ENCODE measurements around the gene ANGPT4. TPM values are rescaled to one million over a fixed set of nuclear protein-coding genes. Genes with fewer than 3 reads are reported as not detected.

ANGPT4 gene
- total and polyA plus RNA-seq, 9 of the 15 experiments (the other 6 are each of a cell fraction or from before 2014, with no cell fraction given): not detected

GRCh38 chr20:878511-879307 is 37.4 kb downstream of the ANGPT4 start:
- Histone ChIP-seq H3K9me1 (ENCODE audit: control insufficient read depth, insufficient read depth, low read length) (no peaks in the 10 kb centered on the region), H3K4me1 (replicated peaks in 1 of 2; ENCODE audit: control insufficient read depth in 2 of 2, insufficient read depth in 2 of 2, low read length in 2 of 2) (no peaks in the 10 kb centered on the region), H3K27ac (ENCODE audit: extremely low read depth, low read depth, low read length) (no peak overlapping the region), H3K4me2 (ENCODE audit: insufficient read depth, low read length) (no peak overlapping the region), H2AFZ (ENCODE audit: low read depth, low read length) (no peak overlapping the region), H3K79me2 (ENCODE audit: control insufficient read depth, insufficient read depth, low read length) (no peaks in the 10 kb centered on the region), H4K20me1 (replicated peaks; ENCODE audit: control insufficient read depth, insufficient read depth, low read length) (no peaks in the 10 kb centered on the region), H3K9ac (ENCODE audit: insufficient read depth in 1 of 2, low read depth in 2 of 2, low read length in 2 of 2) (no peak overlapping the region), H3K4me3 (no peak overlapping the region), H3K27me3 (ENCODE audit: control insufficient read depth in 2 of 2, insufficient read depth in 2 of 2, low read length in 2 of 2) (peaks cover 0 to 6% of the 10 kb centered on the region in 2 experiments; a peak in 2 of 5 replicates), H3K9me3 (replicated peaks; ENCODE audit: control insufficient read depth, insufficient read depth, low read depth, low read length) (no peaks in the 10 kb centered on the region), H3K36me3 (ENCODE audit: control insufficient read depth, insufficient read depth, low read length) (no peaks in the 10 kb centered on the region)
- intact Hi-C loops (cut with micrococcal nuclease): no loop called here
- ATAC-seq: peak; percentile 65
- in situ Hi-C loops (cut with MboI): no loop called here
- POLR2A ChIA-PET: interaction anchor here (0.6 kb wide), 1 partner anchor 31 kb away, joined by 3 read pairs; no protein-coding TSS in a partner anchor
- CTCF ChIA-PET (ENCODE audit: low intra/inter-chr PET ratio): no interaction called here
- peak; percentile 52 to 65 (median 58) for DNase-seq (ENCODE audit: extremely low read depth in 1 of 4, low spot score in 3 of 4)
- BruUV-seq (replicated peaks): no TSS peak
- 23% methylated on average over 9 of the region's 9 CpGs for WGBS (ENCODE audit: insufficient coverage, low coverage, missing lambda C conversion rate)
- FAIRE-seq: peak; percentile 81
- peak in 1 of 2 experiments; percentile 55; a peak in 1 of 4 replicates for TF ChIP-seq SRF (CRISPR knock-in tag; IDR thresholded peaks at IDR 0.05)
- 0 out of 2 replicates have a peak, but pooled peaks have one; percentile 58 for TF ChIP-seq ESRRA (IDR thresholded peaks at IDR 0.05; ENCODE audit: borderline replicate concordance, low read depth)
- TF ChIP-seq LARP7 (IDR thresholded peaks at IDR 0.05): no peak
- TF ChIP-seq AFF1 (IDR thresholded peaks at IDR 0.05; ENCODE audit: low read depth in 1 of 2, partially characterized antibody in 2 of 2): peak in 1 of 2 experiments; percentile 76
- 0 out of 2 replicates have a peak, but pooled peaks have one; percentile 10 for TF ChIP-seq CBFA2T2 (conservative IDR thresholded peaks at IDR 0.05)
- 0 out of 4 replicates have a peak, but pooled peaks of 1 of the 2 experiments have one; percentile 33 for TF ChIP-seq MAZ (CRISPR knock-in tag; conservative IDR thresholded peaks at IDR 0.05 in 1 of 2, IDR thresholded peaks at IDR 0.05 in 1 of 2)
- TF ChIP-seq GABPA (tag; conservative IDR thresholded peaks at IDR 0.05; ENCODE audit: low read depth): no peak
- TF ChIP-seq NR2C2 (CRISPR knock-in tag; IDR thresholded peaks at IDR 0.05): 0 out of 2 replicates have a peak, but pooled peaks have one; percentile 31
- TF ChIP-seq NR2C2 (tag; IDR thresholded peaks at IDR 0.05): no peak
- TF ChIP-seq ZFX (CRISPR knock-in tag; IDR thresholded peaks at IDR 0.05): 0 out of 2 replicates have a peak, but pooled peaks have one; percentile 16
- TF ChIP-seq PCBP1 (IDR thresholded peaks at IDR 0.05; ENCODE audit: low read depth, low read length, poor library complexity, severe bottlenecking): no peak
- peak; percentile 65 for TF ChIP-seq TFE3 (CRISPR knock-in tag; IDR thresholded peaks at IDR 0.05)
- no peak for TF ChIP-seq MTA1 (IDR thresholded peaks at IDR 0.05; ENCODE audit: borderline replicate concordance)
- no peak for TF ChIP-seq ZC3H11A (IDR thresholded peaks at IDR 0.05; ENCODE audit: low read depth, low read length)
- peak; percentile 96 for TF ChIP-seq EHMT2 (IDR thresholded peaks at IDR 0.05)

Measured in K562 (cell line).